ENCODE measurements around the gene PTPRC.

DNA sequence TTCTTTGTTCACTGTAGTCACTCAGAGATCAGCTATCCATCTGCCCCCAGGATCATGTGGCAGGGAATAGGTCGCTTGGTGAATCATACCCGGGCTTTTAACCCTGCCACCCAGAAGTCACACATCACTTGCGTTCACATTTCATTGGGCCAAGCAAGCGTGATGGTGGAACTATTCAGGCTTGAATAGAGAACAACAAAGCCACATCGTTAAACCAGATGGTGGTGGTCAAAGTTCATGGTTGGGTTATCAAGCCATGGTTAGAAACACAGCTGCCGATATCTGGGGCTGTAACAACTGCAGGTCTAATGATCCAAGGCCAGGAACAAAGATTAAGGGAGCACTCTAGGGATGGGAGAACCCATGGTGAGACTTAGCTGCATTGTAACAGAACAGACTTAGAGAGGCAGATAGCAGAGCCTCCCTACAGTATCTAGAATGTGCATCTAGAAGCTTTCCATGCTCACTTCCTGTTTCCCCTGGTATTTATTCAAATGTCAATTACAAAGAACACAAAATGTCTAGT is 40.0 kb upstream of the PTPRC start:
- TF ChIP-seq EZH2 (IDR thresholded peaks at IDR 0.05; ENCODE audit: insufficient read depth, poor library complexity, severe bottlenecking) (no peak), EZH2phosphoT487 (IDR thresholded peaks at IDR 0.05; ENCODE audit: insufficient read depth, low read depth) (no peak)

All from GM23248 (cell line).